ENCODE measurements around the gene WBP11.

DNA sequence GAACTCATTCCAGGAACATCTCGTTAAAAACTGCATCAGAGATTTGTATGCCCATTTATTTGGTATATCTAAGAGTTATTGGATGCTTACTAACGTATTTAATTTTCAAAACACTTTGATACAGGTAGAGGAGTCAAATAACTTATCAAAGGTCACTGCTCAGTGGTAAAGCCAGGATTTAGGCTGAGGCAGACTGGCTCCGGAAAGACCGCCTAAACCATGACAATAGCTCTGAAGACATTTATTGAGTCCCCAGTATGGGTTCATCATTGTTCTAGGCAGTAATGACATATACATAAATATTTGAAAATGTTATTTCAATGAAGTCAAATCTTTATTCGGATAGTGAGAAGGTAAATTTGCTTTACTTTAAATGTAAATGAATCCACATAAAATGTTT lies 30.3 kb downstream of the WBP11 start:
- TF ChIP-seq, protein P1, sequence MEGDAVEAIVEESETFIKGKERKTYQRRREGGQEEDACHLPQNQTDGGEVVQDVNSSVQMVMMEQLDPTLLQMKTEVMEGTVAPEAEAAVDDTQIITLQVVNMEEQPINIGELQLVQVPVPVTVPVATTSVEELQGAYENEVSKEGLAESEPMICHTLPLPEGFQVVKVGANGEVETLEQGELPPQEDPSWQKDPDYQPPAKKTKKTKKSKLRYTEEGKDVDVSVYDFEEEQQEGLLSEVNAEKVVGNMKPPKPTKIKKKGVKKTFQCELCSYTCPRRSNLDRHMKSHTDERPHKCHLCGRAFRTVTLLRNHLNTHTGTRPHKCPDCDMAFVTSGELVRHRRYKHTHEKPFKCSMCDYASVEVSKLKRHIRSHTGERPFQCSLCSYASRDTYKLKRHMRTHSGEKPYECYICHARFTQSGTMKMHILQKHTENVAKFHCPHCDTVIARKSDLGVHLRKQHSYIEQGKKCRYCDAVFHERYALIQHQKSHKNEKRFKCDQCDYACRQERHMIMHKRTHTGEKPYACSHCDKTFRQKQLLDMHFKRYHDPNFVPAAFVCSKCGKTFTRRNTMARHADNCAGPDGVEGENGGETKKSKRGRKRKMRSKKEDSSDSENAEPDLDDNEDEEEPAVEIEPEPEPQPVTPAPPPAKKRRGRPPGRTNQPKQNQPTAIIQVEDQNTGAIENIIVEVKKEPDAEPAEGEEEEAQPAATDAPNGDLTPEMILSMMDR (IDR thresholded peaks at IDR 0.05; ENCODE audit: low read depth, low read length): no peak
- TF ChIP-seq EZH2phosphoT487 (IDR thresholded peaks at IDR 0.05; ENCODE audit: low read depth): no peak

Measured in OCI-LY3 (cell line).